Suppressor macrophage (primary cell): ENCODE data around the gene DLD.
"Not testable (repeated sequence)": the region's sequence is repeated elsewhere in the genome, so short reads cannot be mapped to it uniquely, and the experiment has no call there.

Source experiments
- DNase-seq, 4 experiments: peaks; one replicate each; pipeline ENCODE4 v3.0.0-alpha.2; 2020 to 2022
- total RNA-seq, 17 experiments: gene quantifications; one replicate each; lab custom pipeline; 2026; ENCODE audit warnings: mixed read lengths in 6 of 17, inconsistent platforms in 3 of 17; lab: John Stamatoyannopoulos, UW

Gene DLD, protein sequence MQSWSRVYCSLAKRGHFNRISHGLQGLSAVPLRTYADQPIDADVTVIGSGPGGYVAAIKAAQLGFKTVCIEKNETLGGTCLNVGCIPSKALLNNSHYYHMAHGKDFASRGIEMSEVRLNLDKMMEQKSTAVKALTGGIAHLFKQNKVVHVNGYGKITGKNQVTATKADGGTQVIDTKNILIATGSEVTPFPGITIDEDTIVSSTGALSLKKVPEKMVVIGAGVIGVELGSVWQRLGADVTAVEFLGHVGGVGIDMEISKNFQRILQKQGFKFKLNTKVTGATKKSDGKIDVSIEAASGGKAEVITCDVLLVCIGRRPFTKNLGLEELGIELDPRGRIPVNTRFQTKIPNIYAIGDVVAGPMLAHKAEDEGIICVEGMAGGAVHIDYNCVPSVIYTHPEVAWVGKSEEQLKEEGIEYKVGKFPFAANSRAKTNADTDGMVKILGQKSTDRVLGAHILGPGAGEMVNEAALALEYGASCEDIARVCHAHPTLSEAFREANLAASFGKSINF
- total RNA-seq: 74.2 to 169 (median 118) reads per million in 17 experiments

DNA sequence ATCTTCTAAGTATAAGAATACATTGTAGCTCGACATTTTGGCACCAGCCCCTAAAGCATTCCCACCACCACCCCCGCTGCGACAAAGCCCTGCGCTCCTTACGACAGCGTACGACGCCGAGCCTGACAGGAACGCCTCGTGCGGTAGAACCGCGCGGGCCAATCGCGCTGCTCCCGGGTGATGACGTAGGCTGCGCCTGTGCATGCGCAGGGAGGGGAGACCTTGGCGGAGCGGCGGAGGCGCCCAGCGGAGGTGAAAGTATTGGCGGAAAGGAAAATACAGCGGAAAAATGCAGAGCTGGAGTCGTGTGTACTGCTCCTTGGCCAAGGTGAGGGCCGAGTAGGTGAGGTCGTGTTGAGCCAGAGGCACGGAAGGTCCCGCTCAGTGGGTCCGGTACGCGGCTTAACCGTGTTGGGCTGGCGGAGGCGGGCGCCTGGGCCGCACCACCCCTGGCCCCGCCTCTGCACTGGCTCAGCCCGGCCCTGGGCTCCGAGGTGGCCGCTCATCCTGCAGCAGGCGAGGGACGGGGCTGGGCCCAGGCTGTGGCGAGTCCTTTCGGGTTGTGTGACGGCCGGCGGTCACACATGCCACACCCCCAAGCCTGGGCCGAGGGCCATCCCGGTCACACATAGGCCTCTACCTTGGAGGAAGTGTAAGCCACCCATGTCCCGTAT lies at the start of gene DLD:
TSS of gene DLD (plus strand) at position 222 of the 674 bp plus-strand sequence. CDS start at position 290, 68 bp downstream.
- peak; percentile 96 to 97 (median 97) for DNase-seq

DNA sequence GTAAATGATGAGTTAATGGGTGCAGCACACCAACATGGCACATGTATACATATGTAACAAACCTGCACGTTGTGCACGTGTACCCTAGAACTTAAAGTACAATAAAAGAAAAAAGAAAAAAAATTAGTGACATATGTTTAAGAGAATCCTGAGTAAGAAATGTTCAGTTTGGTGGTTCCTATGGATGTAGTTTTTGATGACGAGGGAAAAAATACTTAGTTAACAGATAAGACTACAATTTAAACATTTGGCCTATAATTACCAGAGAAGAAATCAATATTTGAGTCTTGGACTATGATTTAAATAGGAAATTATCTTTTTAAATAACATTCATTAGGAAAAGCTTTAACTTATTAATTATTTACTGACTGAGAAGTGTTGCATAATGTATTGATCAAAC lies 48.8 kb upstream of the DLD start:
- DNase-seq: no peak

DNA sequence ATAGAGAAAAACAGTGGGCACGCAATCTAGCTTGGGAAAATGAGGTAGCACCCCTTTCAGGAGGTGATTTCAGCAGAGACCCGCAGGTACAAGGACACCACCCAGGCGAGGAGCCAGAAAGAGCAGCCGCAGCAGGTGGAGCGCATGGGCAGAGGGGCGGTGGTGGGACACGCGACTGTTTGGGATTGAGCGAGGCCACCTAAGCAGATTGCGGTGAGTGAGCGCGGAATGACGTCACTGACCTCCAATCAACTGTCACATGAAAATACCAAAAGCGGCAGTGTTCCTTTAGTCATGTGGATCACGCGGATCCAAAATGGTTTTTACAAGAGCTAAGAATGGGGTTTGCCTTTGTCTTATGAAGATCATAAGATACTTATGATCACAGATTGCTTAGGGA lies 47.8 kb upstream of the DLD start:
- no peak for DNase-seq

DNA sequence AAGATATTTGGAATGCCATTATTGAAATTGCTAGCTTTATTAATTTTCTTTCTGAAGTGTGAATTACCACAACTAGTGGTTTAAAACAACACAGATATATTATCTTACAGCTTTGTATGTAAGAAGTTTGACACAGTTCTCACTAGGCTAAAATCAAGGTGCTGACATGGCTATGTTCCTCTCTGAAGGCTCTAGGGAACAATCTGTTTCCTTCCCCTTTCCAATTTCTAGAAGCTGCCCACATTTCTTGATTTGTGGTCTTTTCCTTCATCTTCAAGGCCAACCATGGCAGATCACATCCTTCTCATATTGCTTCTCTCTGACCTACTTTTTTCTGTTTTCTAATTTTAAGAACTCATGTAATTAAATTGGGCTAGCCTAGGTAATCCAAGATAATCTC lies 44.7 kb upstream of the DLD start:
- peak; percentile 29 to 64 (median 47) for DNase-seq

DNA sequence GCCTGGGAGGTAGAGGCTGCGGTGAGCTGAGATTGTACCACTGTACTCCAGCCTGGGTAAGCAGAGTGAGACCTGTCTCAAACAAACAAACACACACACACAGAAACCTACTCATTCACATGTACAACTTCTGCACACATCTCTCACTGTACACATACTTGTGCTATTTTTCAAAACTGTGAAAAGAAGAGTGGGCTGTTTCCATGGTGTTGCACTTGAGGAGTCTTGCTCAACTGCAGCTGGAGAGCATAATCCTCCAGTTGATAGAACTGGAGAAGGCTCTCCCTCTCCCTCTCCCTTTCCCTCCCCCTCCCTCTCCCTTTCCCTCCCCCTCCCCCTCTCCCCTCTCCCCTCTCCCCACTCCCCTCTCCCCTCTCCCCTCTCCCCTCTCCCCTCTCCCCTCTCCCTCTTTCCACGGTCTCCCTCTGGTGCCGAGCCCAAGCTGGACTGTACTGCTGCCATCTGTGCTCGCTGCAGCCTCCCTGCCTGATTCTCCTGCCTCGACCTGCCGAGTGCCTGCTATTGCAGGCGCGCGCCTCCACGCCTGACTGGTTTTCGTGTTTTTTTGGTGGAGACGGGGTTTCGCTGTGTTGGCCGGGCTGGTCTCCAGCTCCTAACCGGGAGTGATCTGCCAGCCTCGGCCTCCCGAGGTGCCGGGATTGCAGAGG lies 43.7 kb upstream of the DLD start:
- DNase-seq: no peak

DNA sequence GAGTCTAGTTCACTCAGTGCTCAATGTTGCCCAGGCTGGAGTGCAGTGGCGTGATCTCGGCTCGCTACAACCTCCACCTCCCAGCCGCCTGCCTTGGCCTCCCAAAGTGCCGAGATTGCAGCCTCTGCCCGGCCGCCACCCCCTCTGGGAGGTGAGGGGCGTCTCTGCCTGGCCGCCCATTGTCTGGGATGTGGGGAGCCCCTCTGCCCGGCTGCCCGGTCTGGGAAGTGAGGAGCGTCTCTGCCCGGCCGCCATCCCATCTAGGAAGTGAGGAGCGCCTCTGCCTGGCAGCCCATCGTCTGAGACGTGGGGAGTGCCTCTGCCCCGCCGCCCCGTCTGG lies 43.2 kb upstream of the DLD start:
- DNase-seq: not testable (repeated sequence)

DNA sequence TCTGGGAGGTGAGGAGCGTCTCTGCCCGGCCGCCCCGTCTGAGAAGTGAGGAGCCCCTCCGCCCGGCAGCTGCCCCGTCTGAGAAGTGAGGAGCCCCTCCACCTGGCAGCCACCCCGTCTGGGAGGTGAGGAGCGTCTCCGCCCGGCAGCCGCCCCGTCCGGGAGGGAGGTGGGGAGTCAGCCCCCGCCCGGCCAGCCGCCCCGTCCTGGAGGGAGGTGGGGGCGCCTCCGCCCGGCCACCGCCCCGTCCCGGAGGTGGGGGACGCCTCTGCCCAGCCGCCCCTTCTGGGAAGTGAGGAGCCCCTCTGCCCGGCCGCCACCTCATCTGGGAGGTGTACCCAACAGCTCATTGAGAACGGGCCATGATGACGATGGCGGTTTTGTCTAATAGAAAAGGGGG lies 42.8 kb upstream of the DLD start:
- DNase-seq: not testable (repeated sequence)

DNA sequence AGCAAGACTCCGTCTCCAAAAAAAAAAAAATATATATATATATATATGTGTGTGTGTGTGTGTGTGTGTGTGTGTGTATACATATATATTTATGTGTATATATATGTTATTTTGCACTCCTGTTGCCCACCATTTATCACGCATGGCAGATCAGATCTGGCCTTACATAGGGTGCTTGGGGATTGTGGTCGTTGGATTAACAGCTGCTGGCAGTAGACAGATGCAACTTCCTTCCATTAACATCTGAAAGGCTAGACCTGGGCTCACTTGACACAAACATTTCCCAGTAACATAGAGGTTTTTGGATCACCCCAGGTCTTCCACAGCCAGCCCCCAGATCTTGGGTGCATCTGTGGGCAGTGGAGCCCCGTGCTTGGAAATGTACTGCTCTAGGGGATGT lies 40.8 kb upstream of the DLD start:
- DNase-seq: no peak

DNA sequence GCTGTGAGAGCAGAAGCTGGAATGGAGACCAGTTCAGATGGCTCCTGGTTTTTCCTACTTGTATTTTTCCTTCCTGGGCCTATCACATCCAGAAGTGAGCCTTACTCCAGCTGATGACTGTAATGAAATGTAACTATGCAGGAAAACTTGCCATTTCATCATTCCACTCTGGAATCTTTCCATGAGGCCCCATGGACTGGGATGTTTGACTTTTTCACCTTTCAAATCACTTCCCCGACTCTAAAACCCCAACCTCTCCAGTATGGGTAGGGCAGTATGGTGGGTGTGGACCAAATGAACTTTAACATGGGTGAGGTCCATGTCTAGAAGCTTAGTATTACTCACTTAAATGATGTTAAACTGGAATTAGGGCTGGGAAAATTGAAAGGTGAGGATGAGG lies 40.3 kb upstream of the DLD start:
- DNase-seq: no peak

DNA sequence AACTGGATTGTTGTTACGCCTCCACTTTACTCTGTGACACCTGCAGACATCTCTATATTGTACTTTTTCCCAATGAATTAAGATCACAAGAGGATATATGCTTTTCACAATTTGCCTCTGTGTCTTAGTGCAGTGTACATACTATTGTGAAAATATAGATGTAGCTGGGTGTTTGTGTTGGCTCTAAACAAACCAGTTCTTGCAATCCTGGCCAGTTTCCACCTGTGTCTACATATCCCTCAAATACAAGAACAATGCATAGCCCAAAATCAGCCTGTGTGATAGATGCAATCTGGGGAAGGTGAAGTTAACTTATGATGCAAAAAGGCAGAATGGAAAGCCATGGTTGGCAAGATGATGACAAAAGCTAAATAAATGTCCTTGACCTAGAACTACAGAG lies 36.5 kb upstream of the DLD start:
- DNase-seq: no peak

DNA sequence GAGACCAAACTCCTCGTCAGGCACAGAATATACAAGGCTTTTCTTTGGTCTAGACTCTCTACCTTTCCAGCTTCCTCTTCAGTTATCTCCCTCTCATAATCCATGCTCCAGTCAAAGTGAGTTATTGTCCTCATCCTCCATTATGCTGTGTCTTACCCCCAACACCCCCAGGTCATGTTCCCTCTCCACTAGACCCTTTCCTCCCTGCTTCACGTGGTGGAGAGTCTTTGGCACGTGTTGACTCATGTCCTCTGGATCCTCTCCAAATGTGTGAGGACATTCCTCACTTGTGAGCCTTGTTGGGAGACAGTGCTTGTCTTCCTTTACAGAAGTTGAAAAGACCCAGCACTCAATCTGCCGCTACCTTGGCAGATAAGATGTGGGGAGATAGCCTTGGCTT lies 36.0 kb upstream of the DLD start:
- no peak for DNase-seq

DNA sequence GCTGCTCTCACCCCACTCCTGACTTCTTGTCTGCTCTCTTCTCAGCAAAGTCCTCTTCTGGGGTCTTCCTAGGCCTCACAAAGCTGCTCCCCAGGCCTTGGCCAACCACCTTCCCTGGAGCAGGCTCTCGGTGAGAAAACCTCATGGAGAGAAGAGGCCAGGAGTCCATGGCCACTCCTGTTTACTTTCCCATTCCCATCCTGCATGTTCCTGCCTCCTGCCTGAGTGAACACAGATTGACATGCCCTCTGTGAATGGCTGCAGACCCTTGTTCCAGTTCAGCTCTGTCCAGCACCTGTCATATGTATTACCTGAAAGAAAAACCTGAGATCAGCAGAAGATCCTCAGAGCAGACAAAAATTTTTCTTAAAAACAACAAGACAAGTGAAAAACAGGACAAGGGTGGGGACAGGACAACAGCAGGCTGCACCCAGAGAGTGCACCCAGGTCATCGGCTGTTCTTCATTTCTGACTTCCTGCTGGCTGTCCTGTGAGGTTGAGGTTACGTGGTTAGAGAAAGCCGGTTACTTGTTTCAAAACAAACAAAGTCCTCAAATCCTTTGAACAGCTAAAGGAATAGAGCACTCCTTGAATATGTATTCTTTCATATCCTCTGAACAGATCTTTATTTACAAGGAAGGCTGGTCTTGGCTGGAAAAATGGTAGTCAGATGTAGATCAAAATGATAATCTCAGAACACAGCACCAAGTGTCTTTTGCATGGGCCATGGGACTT lies 34.0 kb upstream of the DLD start:
- peak in 2 of 4 experiments; percentile 19 to 22 for DNase-seq

DNA sequence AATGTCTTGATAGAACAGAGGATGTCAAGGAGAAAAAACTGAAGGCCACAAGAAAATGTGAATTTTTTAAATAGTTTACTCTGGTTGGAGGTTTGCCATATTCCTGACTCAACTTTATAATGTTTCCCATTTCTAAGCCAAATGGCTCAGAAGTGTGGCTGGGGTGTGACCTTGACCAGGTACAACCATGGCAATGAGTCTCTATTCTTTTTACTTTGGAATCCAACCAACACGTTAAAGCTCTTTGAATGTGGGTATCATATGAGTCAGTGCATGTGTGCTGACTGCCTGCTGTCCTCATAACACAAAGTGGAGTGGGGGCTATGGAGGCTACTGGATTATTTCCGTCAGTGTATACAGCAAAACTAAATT lies 33.5 kb upstream of the DLD start:
- DNase-seq: no peak

DNA sequence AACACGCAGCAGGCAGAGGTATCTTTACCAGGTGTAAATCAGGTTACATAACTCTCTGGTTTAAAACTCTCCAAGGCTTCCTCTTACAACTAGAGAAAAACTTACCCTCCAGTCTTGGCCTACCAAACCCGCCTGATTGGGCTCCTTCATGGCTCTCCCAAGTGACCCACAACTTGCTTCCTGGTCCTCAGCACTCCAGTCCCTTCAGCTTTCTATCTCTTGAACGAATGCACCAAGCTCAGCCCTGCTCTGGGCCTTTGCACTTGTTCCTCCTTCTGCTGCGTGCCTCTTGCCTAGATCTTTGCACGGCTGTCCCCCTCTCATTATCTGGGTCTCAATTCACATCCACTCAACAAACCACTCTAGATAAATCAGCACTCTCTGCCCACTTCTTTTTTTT lies 32.7 kb upstream of the DLD start:
- DNase-seq: no peak

DNA sequence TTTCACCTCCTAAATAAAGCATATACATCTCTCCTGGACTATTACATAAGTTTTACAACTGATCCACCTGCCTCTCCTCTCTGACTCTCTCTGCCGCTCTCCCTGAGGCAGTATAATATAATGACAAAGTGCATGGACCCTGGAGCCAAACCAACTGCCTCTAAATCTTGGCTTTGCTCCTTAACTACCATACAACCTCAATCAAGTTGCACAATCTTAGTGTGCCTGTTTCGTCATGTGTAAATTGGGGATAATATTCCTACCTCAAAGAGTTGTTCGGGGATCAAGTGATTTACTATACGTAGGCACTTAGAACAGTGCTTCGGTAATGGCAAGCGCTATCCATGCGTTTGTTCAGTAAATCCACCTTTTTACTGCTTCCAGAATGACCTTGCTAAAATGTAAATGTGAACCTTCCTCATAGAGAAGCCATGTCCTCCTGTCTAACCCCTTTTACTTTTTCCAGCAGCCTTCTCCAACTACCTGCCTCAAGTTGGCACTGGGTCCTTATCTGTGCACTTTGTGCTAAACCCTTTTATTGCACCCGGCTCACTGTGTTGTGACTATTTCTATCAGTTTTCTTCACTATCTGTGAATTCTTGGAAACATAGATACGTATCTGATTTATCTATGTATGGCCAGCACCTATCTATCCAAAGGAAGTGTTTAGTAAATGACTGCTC lies 30.6 kb upstream of the DLD start:
- no peak for DNase-seq

DNA sequence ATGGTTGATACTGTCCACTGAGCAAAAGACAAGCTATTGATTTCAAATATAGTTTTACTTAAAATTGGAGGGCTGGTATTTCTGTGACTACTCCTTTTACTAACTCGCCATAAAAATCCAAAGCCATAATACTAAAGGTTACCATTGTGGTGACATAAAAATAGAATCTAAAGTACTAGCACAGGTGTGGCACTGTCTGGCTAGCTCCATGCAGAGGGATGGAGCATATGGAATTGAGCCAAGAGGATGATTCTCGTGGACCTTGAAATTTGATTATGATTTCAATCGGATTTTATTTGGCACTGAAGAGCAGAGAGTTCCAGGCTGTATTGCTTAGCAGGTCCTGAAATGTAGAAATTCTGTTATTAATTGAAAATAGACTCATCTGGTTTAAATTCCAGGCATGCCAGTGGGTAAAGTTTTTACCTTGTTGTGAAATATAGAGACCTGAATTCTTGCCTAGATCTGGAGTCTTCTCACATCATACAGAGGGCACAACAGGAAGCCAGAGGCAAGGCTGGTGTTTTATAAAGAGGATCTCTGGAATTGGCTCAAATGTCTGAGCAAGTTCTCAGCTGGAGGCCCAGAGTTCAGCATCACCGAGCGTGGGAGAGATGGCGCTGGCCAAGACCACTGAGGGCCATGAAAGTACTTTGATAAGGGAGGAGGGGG lies 29.9 kb upstream of the DLD start:
- no peak for DNase-seq

DNA sequence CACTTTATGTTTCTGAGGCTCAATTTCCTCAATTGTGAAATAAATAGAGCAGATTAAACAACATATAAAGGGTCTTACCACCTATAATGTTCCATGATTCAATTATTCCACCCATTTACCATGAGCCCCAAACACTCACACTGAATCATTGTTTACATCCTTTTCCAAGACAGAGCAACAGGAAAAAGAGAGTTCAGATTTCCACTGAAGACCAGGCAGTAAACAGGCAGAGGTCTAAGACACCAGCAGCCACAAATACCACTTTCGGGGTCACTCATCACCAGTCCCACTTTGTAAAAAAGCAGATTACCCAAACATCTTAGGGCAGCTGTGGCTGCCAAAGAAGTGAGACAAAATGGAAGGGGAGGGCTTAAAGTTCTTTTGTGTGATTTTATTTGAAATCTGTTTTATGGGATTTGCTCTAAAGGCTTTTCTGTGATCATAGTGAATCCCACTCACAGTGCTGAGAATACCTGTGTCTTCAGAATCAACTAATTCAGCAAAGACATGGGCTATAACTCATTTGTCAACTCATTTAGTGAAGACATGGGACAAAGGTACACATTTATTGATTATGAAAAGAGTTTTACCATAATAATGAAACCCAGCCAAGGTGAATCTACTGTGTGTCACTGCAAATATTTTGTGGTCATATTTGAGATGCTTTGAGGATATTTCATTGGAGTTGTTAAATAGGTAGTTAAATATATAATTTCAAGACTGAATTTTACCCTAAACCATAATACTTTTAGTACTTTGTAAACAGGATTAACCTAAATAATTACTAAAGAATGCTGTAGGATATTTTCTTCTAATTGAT lies 24.8 kb upstream of the DLD start:
- no peak for DNase-seq

DNA sequence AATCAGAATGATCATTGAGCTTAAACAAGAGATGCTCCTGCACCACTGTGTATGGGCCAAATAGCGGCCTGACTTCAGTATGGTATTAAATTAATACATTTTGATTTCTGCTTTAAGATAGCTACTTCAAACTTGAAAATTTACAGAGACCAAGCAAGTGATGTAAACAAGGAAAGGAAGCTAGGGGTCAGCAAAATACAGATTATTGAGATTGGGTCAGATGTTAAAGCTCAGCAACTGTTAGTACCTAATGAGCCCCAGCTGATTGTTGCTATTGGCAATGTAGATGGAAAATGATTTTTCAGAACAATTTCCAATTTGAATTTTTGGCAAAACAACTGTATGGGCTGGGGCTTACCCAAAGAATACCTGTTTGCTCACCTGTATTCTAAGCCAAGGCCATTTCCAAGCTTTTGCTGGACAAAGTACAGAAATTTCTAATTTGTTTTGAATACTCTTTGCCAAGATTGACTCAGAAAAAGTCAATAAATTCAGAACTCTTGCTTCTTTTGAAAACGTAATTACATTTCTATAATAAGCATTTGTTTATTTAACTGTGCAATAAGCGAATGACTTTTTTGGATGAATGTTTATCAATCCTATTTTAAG lies 23.0 kb upstream of the DLD start:
- no peak for DNase-seq

DNA sequence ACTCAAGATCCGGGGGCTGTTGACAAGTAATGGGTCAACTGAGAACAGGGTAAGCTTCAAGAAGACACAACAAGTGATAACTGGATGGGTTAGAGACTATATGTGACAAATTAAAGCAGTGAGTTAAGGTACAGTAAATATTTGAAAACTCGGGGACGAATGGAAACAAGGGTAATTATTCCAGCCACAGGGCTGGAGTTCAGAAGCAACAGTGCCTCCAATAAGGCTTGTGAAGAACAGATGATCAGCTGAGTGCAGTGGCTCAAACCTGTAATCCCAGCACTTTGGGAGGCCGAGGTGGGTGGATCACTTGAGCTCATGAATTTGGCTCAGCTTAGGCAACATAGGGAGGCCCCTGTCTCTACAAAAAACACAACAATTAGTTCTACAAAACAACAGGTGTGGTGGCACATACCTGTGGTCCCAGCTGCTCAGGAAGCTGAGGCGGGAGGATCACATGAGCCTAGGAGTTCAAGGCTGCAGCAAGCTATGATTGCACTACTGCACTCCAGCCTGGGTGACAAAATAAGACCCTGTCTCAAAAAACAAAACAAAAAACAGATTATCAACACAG lies 20.5 kb upstream of the DLD start:
- DNase-seq: no peak

DNA sequence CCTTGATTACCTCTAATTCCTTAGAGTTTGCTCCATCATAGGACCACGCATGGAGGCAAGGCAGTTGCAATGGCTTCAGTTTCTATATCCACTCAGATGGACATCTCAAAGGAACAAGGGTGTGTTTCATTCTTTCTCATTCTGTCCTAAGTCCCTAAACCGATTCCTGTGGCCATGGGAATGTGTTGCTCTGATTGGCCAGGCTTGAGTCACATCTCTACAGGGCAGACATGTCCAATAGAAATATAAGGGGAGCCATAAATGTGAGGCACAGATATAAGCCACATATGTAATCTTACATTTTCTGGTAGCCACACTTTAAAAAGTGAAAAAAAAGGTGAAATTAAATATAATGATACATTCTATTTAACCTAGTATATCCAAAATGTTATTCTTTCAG lies 16.9 kb upstream of the DLD start:
- no peak for DNase-seq
